ENCODE data around the gene CDKN1C.

Gene CDKN1C

DNA sequence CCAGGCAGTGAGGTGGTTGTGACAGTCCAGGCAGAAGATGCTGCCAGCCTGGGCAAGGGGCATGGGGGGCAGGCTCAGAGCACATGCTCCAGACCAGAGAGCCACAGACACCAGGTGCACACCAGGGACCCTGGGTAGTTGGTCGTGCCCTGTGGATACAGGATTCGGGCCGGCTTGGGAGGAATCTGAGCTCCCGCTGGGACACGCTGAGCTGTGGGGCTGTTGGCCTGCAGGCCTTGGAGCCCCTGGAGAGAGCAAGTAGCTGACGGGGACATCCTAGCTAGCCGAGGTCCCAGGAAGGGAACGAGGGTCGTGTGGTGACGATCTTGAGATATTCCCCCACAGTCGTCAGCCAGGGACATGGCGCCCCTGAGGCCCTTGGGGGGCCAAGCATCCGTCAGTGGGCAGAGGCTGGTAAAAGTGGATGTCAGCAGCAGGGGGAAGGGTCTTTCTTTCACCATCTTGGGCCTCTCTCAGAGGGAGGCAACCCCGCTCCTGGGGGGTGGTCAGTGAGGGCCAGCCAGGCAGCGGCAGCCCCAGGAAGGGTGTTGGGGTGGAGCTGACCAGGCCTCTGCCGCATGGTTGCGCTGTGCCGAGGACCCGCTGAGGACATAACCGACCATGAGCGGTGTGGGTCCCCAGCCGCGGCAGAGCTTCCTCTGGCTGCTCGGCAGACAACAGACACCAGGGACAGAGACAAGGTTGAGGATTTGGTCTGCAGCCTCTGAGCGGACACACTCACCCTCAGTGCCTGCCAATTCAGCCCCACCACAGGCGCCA is 44.0 kb downstream of the CDKN1C start:
- DNase-seq: no peak

DNA sequence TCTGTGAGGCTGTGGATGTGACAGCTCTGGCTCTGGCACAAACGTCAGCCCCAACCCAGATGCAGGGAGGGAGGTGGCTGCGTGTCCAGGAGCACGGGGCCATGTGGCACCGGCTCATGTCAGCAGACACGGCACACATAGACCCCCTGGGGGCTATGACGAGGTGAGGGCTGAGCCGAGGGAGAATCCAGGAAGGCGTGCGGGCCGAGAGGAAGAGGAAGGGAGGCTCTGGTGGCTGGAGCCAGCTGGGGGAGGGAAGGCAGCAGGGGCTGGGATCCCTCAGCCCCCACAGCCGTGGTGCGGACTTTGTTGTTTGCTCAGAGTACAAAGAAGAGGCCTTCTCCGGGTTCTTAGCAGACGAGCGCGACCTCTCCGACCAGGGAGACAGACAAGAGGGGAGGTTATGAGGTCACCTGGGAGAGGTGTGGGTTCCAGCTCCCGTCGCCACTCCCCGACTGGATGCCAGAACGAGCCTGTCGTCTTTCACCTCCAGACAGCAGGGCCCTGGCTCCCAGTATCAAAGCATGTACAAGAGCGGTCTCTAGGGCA is 46.1 kb downstream of the CDKN1C start:
- DNase-seq: no peak

GRCh38 chr11:2838676-2839294 is 46.8 kb downstream of the CDKN1C start:
- DNase-seq: no peak

DNA sequence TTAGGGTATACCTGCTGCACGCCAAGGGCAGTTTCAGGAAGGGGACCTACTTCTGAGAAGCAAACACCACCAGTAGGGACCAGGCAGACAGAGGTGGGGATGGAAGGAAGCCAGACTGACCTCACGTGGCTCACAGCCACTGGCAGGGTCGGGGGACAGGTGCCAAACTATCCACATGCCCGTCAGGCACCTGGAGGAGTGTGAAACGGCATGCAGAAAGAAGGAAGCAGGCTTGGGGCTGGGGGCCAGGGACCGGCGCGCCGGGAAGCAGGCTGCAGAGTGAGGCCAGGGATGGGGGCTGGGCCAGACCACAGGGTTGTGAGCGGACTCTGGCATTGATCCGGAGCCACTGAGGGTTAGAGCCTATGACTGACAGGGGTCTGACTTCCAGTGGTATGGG is 47.5 kb downstream of the CDKN1C start:
- no peak for DNase-seq

GRCh38 chr11:2837651-2838050 is 47.9 kb downstream of the CDKN1C start:
- no peak for DNase-seq

DNA sequence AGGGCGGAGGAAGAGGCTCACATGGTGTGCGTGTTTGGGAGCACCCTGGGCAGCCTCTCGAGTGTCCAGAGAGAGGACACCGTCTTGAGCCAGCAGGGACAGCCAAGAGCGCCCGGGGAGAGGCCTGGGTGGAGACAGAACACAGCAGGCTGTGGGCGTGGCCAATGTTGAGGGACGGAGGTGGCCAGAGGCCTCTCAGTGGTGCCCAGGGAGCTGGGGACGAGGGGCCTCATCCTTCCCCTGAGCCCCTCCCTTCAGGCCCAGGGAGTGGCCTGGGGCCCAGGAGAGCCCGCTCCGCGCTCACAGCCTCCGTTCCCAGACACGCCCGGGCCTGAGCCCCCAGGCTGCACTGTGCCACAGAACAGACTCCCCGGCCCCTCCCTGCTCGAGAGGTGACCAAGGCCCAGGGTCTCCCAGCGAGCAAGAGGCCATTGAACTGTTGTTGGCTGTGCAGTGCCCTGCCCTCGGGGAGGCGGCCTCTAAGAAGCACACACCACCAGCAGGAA is 48.4 kb downstream of the CDKN1C start:
- no peak for DNase-seq

DNA sequence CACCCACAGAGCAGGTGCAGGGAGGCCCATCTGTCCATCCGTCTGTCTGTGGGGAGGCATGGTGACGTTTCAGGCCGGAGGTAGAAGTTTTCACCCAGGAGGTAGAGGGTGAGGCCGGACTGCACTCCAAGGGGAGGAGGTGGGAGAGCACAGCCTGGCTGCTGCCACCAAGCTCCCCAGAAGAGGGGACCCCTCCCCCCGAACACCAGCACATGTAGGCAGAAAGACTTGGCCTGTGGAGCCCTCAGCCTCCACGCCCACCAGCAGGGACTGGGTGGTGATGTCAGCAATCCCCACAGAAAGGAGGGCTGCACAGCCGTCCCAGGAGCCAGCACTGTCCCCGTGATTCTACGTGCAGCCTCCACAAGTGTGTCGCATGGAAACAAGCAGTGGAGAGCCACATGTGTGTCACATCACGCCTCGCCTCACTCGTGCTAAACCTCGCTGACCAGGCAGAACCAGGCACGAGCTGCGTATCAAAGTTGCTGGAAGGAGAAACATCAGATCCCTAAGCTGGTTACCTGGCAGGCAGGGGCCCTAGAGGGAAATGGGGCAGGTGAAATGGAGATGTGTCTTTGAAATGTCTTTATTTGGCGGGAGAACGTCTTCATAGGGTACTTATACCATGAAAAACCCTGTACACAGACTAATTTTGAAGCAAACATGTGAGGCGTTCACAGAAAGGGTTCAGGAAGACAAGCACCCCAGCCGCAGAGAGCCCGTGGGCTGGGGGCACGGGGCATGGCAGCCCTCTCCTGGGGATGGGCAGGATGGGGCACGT is 49.1 kb downstream of the CDKN1C start:
- DNase-seq: no peak

DNA sequence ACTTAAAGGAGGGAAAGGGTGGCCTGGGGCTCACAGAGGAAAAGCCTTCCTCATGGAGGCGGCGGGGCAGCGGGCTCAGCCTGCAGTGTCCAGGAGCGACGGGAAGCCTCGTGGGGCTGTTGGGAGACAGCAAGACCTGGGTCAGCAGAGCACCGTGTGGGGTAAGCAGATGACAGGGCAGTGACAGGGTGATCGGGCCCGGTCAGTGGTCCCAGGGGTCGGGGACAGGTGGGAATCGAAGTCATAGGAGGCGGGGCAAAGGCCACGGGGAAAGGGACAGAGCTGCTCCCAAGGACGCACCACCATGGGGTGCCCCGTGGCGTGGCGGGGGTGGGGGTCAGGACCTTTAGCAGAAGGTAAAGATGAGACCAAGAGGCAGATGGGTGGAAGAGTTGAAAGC is 49.8 kb downstream of the CDKN1C start:
- DNase-seq: no peak

DNA sequence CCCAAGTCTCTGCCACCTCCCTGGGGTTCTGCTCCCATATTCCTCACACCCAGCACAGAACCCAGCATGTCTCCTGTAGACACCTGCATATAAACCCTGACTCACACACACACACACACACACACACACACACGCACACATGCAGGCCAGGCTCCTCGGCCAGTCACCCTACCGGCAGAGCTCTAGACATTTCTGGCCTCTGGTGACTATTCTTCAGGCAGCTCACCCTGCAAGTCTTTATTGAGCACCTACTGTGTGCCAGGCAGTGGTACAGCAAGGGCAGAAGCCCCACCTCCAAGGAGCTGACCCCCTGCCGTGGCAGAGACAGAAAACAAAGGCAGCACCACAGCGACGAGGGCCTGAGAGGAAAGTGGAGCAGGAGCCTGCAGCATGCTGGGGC is 50.3 kb downstream of the CDKN1C start:
- no peak for DNase-seq

DNA sequence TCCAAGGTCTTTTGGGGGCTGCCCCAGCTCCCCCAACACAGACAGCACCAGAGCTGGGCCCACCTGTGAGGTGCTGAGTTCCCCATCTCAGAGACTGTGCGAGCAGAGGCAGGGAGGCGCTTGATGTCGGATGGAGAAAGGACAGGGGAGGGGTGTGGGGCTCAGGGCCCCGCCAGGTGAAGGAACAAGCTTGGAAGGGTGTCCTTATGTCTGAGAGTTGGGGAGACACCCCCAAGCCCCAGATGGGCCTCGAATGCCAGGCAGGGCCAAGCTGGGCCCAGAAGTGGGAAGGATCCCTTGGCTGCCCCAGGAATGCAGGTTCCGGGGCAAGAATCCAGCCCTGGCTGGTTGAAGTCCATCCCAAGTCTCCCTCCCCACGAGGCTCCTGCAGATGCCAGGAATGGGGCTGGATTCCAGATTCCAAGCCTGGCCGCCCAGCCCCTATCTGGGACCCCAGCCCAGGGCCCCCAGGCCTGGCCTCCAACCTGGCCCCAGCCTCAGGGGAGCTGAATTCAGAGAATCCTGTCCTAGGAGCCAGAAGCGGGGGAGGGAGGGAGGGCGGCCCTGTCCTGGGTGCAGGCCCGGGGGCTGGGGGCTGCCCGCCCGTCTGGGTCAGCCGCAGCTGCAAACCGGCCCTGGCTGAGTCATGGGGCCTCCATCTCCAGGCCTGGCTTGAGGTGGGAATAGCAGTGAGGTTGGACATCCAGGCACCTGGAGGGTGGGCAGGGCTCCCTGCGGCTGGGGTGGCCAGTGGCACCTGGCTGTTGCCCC is 50.9 kb downstream of the CDKN1C start:
- DNase-seq: no peak

DNA sequence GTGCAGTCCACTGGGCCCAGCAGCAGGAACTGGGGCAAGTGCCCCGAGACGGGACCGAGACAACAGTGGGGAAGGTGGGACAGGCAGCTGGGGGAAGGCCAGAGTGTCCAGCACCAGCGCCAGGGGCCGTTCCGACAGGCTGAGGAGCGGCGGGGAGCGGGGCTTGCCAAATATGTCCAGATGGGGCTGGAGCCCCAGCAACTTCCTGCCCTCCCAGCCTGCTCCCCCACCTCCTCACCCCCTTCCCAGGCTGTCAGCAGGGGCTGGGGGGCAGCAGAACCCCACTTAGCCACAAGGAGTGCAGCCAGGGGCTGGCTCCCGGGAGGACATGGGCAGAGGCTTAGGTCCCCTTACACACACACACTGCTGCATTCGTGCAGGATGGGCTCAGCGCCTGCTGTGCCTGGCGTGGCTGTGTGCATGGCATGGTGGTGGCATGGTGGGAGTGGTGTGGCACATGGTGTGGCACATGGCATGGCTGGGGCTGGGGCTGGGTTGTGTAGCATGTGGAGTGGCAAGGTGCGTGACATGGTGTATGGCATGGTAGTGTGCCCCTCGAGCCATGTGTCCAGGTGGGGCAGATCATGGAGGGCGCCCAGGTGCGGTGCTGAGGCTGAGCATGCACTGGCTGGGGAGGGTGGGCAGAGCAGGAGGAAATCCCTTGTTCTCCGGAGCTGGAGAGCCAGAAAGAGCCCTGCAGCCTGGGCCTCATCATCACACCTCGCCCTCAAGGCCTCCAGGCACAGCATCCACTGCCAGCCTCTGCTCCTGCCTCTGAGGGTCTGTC is 51.7 kb downstream of the CDKN1C start:
- no peak for DNase-seq

Data from activated CD4-positive, alpha-beta T cell treated with anti-CD3 and anti-CD28 coated beads for 48 hours (primary cell).